OCI-LY1 (cell line): Measurements from ENCODE around the gene LAPTM5.

Source experiments
- H2AFZ ChIP-seq: fragments of 200-600 bp; sonication (generic), shearing (Covaris generic); 2 replicates; pipeline ENCODE4 v1.6.0; 2014; ENCODE audit warnings: antibody characterized with exemption, mild to moderate bottlenecking, low read length
- H3F3A ChIP-seq: fragments of 200-600 bp; sonication (generic), shearing (Covaris generic); 2 replicates; pipeline ENCODE4 v1.6.0; 2014; ENCODE audit warnings: mild to moderate bottlenecking, antibody characterized with exemption, low read length, moderate library complexity; ENCODE audit not compliant: insufficient read depth
- H3K27ac ChIP-seq: fragments of 200-600 bp; sonication (generic); 2 replicates; pipeline ENCODE4 v1.5.1; 2014; ENCODE audit warnings: low read length, mixed run types, mild to moderate bottlenecking, low read depth; ENCODE audit not compliant: poor library complexity, severe bottlenecking
- H3K27me3 ChIP-seq: fragments of 200-600 bp; sonication (generic); 2 replicates; pipeline ENCODE4 v1.6.0; 2014; ENCODE audit warnings: antibody characterized with exemption, mild to moderate bottlenecking, low read length, moderate library complexity; ENCODE audit not compliant: insufficient read depth
- H3K36me3 ChIP-seq: fragments of 200-600 bp; sonication (generic); 2 replicates; pipeline ENCODE4 v1.6.1; 2014; ENCODE audit warnings: mild to moderate bottlenecking, antibody characterized with exemption, low read length, moderate library complexity, mixed read lengths; ENCODE audit not compliant: insufficient read depth
- H3K4me1 ChIP-seq: fragments of 200-600 bp; sonication (generic); 2 replicates; pipeline ENCODE4 v1.5.1; 2014; ENCODE audit warnings: mild to moderate bottlenecking, low read length, moderate library complexity; ENCODE audit not compliant: insufficient read depth, severe bottlenecking
- H3K4me2 ChIP-seq: fragments of 200-600 bp; sonication (generic), shearing (Covaris generic); 2 replicates; pipeline ENCODE4 v1.6.1; 2014; ENCODE audit warnings: low read length
- H3K4me3 ChIP-seq: fragments of 200-600 bp; sonication (generic); 2 replicates; pipeline ENCODE4 v1.5.1; 2014; ENCODE audit warnings: low read length, low read depth, mild to moderate bottlenecking, mixed read lengths; ENCODE audit not compliant: poor library complexity, severe bottlenecking
- H3K79me2 ChIP-seq: fragments of 200-600 bp; shearing (Covaris generic); 2 replicates; pipeline ENCODE4 v1.6.1; 2016; ENCODE audit warnings: mixed run types, low read length, mixed read lengths; ENCODE audit not compliant: insufficient read depth
- H3K9ac ChIP-seq: fragments of 200-600 bp; sonication (generic), shearing (Covaris generic); 2 replicates; pipeline ENCODE4 v1.6.1; 2014; ENCODE audit warnings: mild to moderate bottlenecking, low read length, mixed read lengths
- H3K9me2 ChIP-seq: fragments of 200-600 bp; sonication (generic), shearing (Covaris generic); 2 replicates; pipeline ENCODE4 v1.6.1; 2014; ENCODE audit warnings: low read depth, mild to moderate bottlenecking, low read length, mixed read lengths
- H3K9me3 ChIP-seq: fragments of 200-600 bp; shearing (Covaris generic); 2 replicates; pipeline ENCODE4 v1.6.1; 2014; ENCODE audit warnings: low read length, mixed read lengths
- H4K20me1 ChIP-seq: fragments of 200-600 bp; sonication (generic), shearing (Covaris generic); 2 replicates; pipeline ENCODE4 v1.6.0; 2016; ENCODE audit warnings: mild to moderate bottlenecking, low read length; ENCODE audit not compliant: insufficient read depth
- CTCF ChIP-seq: fragments of 200-600 bp; sonication (generic), shearing (Covaris generic); IDR thresholded peaks from 2 replicates; pipeline ENCODE4 v1.5.1; 2017; ENCODE audit warnings: mild to moderate bottlenecking, antibody characterized with exemption, low read length, moderate library complexity, mixed read lengths
- EZH2 ChIP-seq: fragments of 200-600 bp; sonication (generic), shearing (Covaris generic); IDR thresholded peaks from 2 replicates; pipeline ENCODE4 v1.8.0; 2017; ENCODE audit warnings: borderline replicate concordance, mixed run types, mild to moderate bottlenecking, antibody characterized with exemption, low read length, moderate library complexity, mixed read lengths

LAPTM5 gene

GRCh38 chr1:30724175-30724574, 33.4 kb downstream of the LAPTM5 start:
- no peaks in the 10 kb centered on the region for H3K9me3 ChIP-seq
- H3K4me2 ChIP-seq, result no peak overlapping the region
- H3K36me3 ChIP-seq, result no peaks in the 10 kb centered on the region
- H3K9ac ChIP-seq, result no peak overlapping the region
- H3K9me2 ChIP-seq, result no peaks in the 10 kb centered on the region
- TF ChIP-seq CTCF (peak; percentile 52), EZH2 (no peak)
- H3K27me3 ChIP-seq, result no peaks in the 10 kb centered on the region; the same call in 1 of the 2 replicates
- H3K4me3 ChIP-seq, result no peak overlapping the region
- H2AFZ ChIP-seq, result no peak overlapping the region
- H3K27ac ChIP-seq, result no peak overlapping the region
- H3K4me1 ChIP-seq, result no peaks in the 10 kb centered on the region
- H4K20me1 ChIP-seq, result no peaks in the 10 kb centered on the region
- H3F3A ChIP-seq, result no peaks in the 10 kb centered on the region
- H3K79me2 ChIP-seq, result no peaks in the 10 kb centered on the region

- no peaks in the 10 kb centered on the region for H3K9me3 ChIP-seq
- no peak within 1 kb of the TSS for H3K4me3 ChIP-seq
- no peak within 1 kb of the TSS for H3K9ac ChIP-seq
- H3K27ac ChIP-seq, result no peak within 1 kb of the TSS
- H4K20me1 ChIP-seq, result no peaks in the 10 kb centered on the region
- TF ChIP-seq CTCF (no peak), EZH2 (no peak)
- H3K9me2 ChIP-seq, result no peaks in the 10 kb centered on the region
- no peaks in the 10 kb centered on the region for H3F3A ChIP-seq
- H3K79me2 ChIP-seq, result no peaks in the 10 kb centered on the region
- H3K4me2 ChIP-seq, result no peak within 1 kb of the TSS
- H3K4me1 ChIP-seq, result peaks cover 5% of the 10 kb centered on the region
- H3K27me3 ChIP-seq, result no peaks in the 10 kb centered on the region; the same call in 1 of the 2 replicates
- H2AFZ ChIP-seq, result no peak within 1 kb of the TSS
- H3K36me3 ChIP-seq, result no peaks in the 10 kb centered on the region
Observed at GRCh38 chr1:30723331-30723755, 34.2 kb downstream of the LAPTM5 start, which contains the start of gene MATN1. Gene MATN1 (minus strand): TSS chr1:30723585. CDS start chr1:30723551, 34 bp downstream.

- no peak overlapping the region for H3K9ac ChIP-seq
Observed at GRCh38 chr1:30721812-30722537, 35.6 kb downstream of the LAPTM5 start.

More at GRCh38 chr1:30721812-30722537, 35.6 kb downstream of the LAPTM5 start:
- Histone ChIP-seq H3K4me3 (no peak overlapping the region), H3K79me2 (no peaks in the 10 kb centered on the region), H3K9me2 (no peaks in the 10 kb centered on the region), H2AFZ (no peak overlapping the region), H3K4me1 (peaks cover 5% of the 10 kb centered on the region), H3F3A (no peaks in the 10 kb centered on the region), H3K27me3 (no peaks in the 10 kb centered on the region), H3K9me3 (no peaks in the 10 kb centered on the region), H3K4me2 (no peak overlapping the region), H3K27ac (no peak overlapping the region), H3K36me3 (no peaks in the 10 kb centered on the region), H4K20me1 (no peaks in the 10 kb centered on the region)
- TF ChIP-seq EZH2 (no peak), CTCF (peak; percentile 29; the same call in 1 of the 2 replicates)
